Left hindlimb (tissue), 1 donor: ENCODE data around the gene LRCH1.

ENCODE experiments used
- DNase-seq: peaks from one replicate; pipeline ENCODE4 v3.0.0-alpha.2; 2018

LRCH1 gene

DNA sequence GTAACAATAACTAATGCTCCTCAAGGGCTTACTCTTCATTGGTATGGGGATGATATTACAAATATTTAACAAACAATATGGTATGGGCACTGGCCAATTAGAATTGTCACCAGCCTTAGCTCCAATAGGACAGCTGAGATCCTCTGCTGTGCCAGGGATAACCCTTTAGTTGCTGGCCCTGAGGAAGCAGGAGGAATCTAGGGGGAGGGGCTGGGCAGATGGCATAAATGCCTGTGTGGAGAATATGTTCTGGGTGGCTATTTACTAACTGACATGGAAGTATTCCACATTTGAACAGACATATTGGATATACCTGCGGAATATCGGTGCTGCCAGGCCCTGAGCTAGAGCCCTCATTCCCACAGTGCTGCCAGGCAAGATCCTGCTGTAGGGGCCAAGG lies 16.6 kb upstream of the LRCH1 start:
- DNase-seq: no peak

DNA sequence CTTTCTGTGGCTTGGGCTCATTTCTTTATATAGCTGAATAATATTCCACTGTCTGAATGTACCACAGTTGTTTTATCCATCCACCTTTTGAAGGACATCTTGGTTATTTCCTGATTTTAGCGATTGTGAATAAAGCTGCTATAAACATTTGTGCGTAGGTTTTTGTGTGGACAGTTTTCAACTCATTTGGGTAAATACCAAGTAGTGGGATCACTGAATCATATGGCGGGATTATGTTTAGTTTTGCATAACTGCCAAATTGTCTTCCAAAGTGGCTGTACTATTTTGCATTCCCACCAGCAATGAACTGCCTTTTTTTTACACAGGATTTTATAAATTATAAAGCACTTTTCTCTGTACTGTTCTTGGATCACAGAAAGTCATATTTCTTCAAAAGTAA lies 13.7 kb upstream of the LRCH1 start:
- no peak for DNase-seq

- DNase-seq: no peak
Observed at GRCh38 chr13:46541210-46541609, 11.8 kb upstream of the LRCH1 start.

- DNase-seq: no peak
Observed at GRCh38 chr13:46542833-46543232, 10.1 kb upstream of the LRCH1 start.

GRCh38 chr13:46543287-46543686 lies 9.7 kb upstream of the LRCH1 start:
- DNase-seq: no peak

- no peak for DNase-seq
Observed at GRCh38 chr13:46544208-46544607, 8.8 kb upstream of the LRCH1 start.

DNA sequence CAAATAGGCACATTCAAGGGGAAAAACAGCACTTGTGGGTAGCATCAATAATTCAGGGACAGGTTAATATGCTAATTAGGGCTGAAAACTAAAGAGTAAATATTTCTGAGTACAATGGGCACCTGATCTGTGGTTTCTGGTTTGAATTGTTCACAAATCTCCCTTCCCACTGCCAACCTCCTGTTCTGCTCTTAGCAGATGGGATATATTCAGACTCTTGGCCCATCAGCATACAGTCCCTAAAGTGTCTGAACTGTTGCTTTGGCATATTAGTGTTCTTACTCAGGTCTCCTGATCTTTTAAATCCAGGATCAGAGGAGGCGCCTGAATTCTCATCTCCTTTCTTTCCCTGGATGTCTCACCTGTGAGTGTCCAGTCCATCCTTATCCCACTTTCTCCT lies 8.2 kb upstream of the LRCH1 start:
- no peak for DNase-seq

- no peak for DNase-seq
Observed at GRCh38 chr13:46546084-46546768, 6.7 kb upstream of the LRCH1 start.

- no peak for DNase-seq
Observed at GRCh38 chr13:46550822-46551221, 2.1 kb upstream of the LRCH1 start.

DNA sequence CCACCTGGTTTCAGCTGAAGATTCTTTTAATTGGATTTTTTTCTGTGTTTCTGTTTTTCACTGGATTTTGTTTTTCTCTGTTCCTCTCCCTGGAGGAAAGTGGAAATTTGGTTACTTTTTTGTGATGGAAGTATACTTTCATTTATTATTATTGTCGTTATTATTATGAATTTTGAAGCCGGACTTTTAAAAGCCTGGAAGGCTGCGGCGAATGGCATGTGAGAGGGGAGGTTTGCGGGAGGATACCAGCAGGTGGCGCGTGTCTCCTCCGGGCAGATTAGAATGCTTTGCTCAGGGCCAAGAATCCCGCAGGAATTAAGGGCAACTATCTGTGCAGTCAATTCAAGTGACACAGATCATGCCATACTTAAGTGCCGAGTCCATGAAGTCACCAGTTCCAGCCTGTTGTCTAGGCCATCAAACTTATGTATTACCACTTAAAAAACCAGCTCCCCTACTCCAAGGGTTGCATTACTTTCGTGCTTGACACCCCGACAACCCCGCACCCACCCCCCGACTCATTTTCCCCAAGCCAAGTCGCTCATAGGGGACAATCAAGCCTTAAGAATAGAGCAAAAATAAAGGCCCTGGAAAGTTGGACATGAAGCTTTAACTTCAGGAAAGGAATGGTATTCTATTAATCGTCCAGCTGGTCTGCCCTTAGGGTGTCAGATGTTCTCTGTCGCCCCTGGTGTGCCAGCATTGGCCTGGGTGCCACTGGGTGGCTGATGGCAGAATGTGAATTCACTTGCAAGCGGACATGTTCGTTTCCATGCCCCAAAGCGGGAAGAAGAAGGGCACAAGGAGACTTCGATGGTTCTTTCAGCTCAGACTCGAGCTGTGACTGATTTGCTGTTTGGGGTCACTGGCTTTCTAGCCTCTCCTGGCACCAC lies 1.3 kb upstream of the LRCH1 start:
- DNase-seq: peak; percentile 53

GRCh38 chr13:46552303-46552682 lies 677 bp upstream of the LRCH1 start:
- DNase-seq: no peak

DNA sequence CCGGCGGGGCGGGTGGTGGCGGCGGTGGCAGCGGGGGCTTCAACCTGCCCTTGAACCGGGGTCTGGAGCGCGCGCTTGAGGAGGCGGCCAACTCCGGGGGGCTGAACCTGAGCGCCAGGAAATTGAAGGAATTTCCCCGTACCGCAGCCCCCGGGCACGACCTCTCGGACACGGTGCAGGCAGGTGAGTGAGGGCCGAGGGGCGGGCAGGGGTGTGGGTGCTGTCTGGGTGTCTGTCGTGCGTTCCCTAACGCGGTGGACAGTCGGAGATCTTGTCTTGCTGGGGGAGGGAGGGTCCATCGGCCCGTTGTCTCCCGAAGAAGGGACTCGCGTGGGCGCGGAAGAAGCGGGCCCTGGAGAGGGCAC lies 533 bp downstream of the LRCH1 start:
- peak; percentile 62 for DNase-seq

- DNase-seq: peak; percentile 77
Observed at GRCh38 chr13:46553886-46554858, 1.2 kb downstream of the LRCH1 start.

DNA sequence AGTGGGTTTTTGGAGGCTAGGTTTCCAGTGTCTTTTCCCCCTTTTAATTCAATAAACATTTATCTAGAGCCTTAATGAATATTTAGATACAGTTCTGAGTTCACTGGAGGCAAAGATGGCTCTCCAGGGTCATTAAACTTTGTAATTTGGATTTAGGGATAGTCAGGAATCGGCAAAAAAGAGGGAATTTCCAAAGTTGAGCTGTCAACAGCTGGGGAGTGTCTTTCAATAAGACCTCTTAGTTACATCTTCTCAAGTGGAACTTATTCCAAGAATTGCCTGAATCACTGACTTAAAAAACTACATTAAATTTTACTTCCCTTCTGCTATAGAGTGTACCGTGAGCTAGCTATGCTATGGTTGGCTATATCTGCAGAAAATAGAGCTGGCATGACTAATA lies 2.0 kb downstream of the LRCH1 start:
- no peak for DNase-seq

DNA sequence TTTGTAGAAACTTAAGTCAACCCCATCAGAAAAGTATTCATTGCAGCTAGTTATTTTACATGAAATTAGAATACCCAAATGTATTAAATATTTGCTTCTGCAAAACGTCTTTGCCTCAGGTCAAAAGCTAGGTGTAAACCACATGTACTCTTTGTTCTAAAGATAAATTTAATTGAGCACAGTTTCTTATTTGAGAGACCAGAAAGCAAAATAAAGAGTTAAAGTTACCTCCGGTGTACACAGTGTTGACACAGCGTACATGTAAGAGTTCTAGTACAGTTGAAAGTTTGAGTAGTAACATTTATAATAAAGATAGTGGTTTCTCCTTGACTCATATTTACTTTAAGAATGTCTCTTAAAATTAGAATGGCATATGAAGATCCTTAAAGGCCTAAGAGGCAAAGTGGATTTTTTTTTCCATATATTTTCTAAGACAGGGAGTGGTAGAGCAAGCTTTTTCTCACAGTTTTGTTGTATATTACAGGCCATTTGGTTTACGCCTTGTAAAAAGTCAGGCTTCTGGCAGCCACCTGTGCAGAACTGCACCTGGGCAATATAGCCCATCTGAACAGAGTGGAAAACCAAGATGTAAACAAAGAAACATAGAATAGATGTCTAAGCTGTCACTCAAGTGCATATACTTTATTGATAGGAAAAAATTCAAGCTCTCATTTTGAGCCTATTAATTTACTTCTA lies 2.9 kb downstream of the LRCH1 start:
- DNase-seq: no peak

DNA sequence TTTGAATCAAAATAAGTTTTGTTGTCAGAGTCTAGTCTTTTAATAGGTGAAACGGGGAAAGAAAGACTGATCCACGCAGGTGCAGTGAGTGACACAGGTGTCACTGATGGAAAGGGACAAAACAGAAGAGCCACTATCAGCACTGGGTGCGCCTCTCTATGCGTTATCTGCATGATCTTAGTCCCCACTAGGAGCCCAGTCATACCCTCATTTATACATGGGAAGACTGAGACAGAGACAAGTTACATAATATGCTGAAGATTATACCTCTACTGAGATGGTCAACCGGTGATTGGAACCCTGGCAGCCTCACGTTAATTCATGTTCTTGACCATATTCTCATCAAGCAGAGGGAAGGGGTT lies 3.4 kb downstream of the LRCH1 start:
- DNase-seq: no peak

- no peak for DNase-seq
Observed at GRCh38 chr13:46559272-46559805, 6.4 kb downstream of the LRCH1 start.

GRCh38 chr13:46560778-46561177 lies 7.8 kb downstream of the LRCH1 start:
- no peak for DNase-seq

DNA sequence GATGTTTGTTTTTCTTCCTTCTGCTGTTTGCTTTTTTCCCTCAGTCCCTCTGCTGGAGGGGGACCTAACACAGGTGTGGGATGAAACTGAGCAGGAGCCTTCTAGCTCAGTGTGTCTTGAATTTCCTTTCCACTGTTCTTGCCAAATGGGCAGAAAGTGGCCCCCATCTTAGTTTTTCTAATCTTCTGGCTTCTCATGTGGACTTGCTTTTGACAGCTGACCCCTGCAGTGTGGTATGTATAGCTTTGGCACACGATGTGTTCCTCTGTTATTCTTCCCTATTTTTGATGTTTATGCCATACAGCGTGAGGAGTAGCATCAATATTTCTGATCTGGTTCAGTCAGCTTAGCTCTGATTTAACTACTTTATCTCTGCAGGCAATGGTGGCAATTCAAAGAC lies 8.3 kb downstream of the LRCH1 start:
- no peak for DNase-seq

GRCh38 chr13:46561691-46562090 lies 8.7 kb downstream of the LRCH1 start:
- no peak for DNase-seq

- DNase-seq: no peak
Observed at GRCh38 chr13:46562152-46562551, 9.2 kb downstream of the LRCH1 start.

DNA sequence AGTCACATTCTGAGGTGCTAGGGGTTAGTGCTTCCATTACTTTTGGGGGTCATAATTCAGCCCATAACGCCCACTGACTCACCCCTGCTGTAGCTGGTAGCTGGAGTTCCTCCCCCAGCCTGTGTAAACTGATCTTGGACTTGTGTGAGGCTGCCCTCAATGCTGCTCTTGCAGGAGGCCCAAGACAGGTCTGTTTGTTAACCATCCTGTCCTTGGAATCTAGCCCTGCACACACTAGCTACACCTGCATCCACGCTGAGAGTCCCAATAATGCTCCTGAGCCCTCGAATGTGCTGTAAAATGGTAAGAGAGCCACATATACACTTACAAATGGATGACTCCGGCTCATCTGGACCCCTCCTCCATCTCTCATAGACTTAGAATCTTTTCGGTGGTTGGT lies 9.6 kb downstream of the LRCH1 start:
- no peak for DNase-seq
